GM19193 (cell line): ENCODE results near the gene ACBD3.

Experiments
- POLR2A ChIP-seq: IDR thresholded peaks from 4 replicates; pipeline ENCODE4 v1.6.1; 2011; ENCODE audit not compliant: insufficient read depth, insufficient read length; ENCODE audit errors: extremely low read depth

ACBD3 gene

GRCh38 chr1:226209307-226210059 lies 22.9 kb upstream of the ACBD3 start:
- no peak for TF ChIP-seq POLR2A

GRCh38 chr1:226207048-226207447 lies 20.5 kb upstream of the ACBD3 start:
- TF ChIP-seq POLR2A = no peak

- no peak for TF ChIP-seq POLR2A
These were observed 17.7 kb upstream of the ACBD3 start for GRCh38 chr1:226204198-226204597.

GRCh38 chr1:226203655-226204054 lies 17.1 kb upstream of the ACBD3 start:
- TF ChIP-seq POLR2A = no peak

GRCh38 chr1:226203240-226203639 lies 16.7 kb upstream of the ACBD3 start:
- TF ChIP-seq POLR2A = no peak

- no peak for TF ChIP-seq POLR2A
These were observed 15.7 kb upstream of the ACBD3 start for GRCh38 chr1:226202246-226202645.

- TF ChIP-seq POLR2A = no peak
These were observed 14.6 kb upstream of the ACBD3 start for GRCh38 chr1:226201029-226201593.

GRCh38 chr1:226199971-226200370 lies 13.4 kb upstream of the ACBD3 start:
- TF ChIP-seq POLR2A = no peak

- TF ChIP-seq POLR2A = no peak
These were observed 8.6 kb upstream of the ACBD3 start for GRCh38 chr1:226195144-226195543.

- no peak for TF ChIP-seq POLR2A
These were observed 839 bp upstream of the ACBD3 start for GRCh38 chr1:226187380-226187779.

GRCh38 chr1:226187019-226187322 lies 430 bp upstream of the ACBD3 start:
- TF ChIP-seq POLR2A = no peak

GRCh38 chr1:226185141-226186036 lies 1.2 kb downstream of the ACBD3 start:
- no peak for TF ChIP-seq POLR2A

GRCh38 chr1:226181996-226182714 lies 4.4 kb downstream of the ACBD3 start:
- no peak for TF ChIP-seq POLR2A

- no peak for TF ChIP-seq POLR2A
These were observed 9.7 kb downstream of the ACBD3 start for GRCh38 chr1:226176870-226177269.

GRCh38 chr1:226172589-226172988 lies 14.0 kb downstream of the ACBD3 start:
- TF ChIP-seq POLR2A = no peak
